GM04504 (cell line): ENCODE results near the gene EFCAB5.
"Not testable (repeated sequence)": the region's sequence is repeated elsewhere in the genome, so short reads cannot be mapped to it uniquely, and the experiment has no call there.

Source experiments
- DNase-seq: peaks from one replicate; pipeline ENCODE4 v3.0.0-alpha.2; 2012; ENCODE audit warnings: low read depth

Gene EFCAB5

GRCh38 chr17:29935909-29936308, 5.5 kb upstream of the EFCAB5 start:
- DNase-seq, result not testable (repeated sequence)

DNA sequence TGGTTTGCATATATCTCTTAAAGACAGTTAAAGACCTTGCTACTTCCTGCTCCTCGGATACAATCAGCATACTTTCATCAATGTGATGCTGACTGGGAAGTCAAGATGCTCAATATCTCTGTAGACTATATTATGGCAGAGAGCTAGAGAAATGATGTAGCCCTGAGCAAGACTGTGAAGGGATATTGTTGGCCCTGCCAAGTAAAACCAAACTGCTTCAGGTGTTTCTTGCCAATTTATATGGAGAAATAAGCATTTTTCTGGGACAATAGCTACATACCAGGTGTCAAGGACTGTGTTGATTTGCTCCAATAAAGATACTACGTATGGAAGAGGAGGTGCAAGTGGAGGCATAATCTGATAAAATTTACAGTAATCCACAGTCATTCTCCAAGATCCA, 4.7 kb upstream of the EFCAB5 start:
- no peak for DNase-seq

- no peak for DNase-seq
Observed at GRCh38 chr17:29945281-29945680, 3.8 kb downstream of the EFCAB5 start.

DNA sequence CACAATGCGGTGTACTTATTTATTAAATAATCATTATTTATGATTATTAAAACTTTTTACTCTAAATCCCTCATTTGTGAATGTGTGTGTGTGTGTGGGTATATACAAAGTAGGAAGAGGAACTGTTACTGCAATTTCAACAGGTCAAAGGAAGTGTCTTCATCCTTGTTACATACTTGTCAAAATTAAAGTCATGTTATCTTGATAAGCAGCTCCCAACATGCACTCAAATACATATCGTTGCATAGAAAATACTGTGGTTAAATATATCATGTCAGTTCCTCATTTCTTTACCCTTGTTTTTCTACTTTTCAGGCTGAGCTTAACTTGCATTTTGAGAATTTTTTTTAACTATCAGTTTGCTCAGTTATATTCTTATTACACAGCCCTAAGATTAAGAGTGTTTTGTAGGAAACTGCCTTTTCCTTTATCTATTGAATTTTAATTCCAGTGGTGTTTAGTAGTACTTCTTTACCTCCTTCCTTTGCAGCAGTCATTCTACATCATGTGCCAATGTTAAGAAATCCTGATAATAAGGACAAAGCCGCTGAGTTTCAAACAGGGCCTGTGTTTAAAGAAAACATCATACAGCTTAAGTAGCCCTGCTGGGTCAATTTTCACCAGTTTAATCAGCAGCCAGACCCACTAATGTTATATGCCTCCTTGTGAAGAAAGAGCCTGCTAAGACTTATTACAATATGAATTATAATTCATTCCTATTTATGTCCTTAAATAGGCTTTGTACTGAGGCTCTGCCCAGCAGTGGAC, 7.2 kb downstream of the EFCAB5 start:
- DNase-seq, result no peak

DNA sequence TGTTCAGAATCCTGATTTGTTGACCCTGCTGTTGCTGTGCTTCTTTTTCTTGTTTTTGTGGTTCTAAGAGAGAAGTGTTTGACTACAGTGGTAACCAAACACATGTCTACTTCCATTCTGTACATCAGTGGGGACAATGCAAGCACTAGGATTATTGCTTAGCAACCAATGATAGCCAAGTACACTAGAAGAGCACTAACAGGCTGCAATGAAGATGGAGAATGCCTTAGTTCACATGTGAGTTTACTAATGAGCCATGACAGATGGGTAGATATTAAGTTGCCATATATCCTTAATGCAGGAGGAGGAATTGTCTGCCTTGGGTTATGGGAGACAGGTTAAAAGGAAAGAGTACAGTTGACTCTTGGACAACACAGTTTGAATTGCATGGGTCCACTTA, 8.3 kb downstream of the EFCAB5 start:
- DNase-seq, result no peak

GRCh38 chr17:29954405-29954804, 13.0 kb downstream of the EFCAB5 start:
- no peak for DNase-seq

- no peak for DNase-seq
Observed at GRCh38 chr17:29956225-29956624, 14.8 kb downstream of the EFCAB5 start.

- not testable (repeated sequence) for DNase-seq
Observed at GRCh38 chr17:29957488-29957887, 16.1 kb downstream of the EFCAB5 start.

GRCh38 chr17:29958947-29959657, 17.7 kb downstream of the EFCAB5 start:
- DNase-seq, result no peak

DNA sequence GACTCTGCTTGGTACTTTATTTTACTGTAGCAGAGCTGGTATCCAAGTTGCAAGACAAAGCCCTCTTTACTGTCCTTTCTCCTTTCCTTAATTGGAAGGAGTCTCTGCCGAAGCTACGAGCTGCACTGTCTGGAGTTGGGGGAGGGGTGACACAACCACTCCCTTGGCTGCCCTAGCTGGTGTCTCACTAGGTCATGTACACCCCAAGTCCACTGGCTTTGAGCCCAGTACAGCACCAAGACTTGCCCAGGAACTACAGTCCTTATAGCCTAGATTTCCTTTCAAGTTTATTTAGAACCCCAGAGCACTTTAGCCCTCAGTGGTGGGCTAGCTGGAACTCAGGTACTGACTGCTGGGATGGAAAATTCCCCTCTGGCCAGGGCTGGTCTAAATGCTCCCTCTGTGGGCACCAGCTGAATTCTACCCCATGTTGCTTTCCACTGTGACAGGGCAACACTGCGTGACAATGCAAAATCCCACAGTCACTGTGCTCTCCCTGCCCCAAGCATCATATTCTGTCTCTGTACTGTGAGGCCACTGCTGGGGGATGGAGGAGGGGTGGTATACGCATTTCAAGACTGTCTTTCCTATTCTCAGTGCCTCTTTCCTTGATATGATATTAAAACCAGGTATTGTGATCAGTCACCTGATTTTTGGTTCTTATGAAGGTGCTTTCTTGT, 18.4 kb downstream of the EFCAB5 start:
- DNase-seq, result no peak

GRCh38 chr17:29962656-29963055, 21.2 kb downstream of the EFCAB5 start:
- no peak for DNase-seq

DNA sequence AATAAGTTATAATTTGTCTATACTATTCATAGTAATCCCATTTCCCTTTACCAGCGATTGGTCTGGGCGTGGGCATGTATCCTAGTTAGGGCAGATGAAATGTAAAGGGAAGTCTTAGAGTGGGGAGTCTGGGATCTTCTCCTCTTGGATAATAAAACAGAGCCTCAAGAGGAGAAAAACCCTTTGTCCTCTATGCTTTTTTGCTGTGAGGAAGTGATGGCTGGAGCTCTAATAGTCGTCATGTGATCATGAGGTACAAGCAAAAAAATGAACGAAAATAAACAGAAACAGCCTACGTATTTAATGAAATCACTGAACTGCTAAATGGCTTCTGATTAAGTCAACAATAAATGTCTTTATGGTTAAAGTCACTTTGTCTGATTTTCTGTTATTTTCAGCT, 26.8 kb downstream of the EFCAB5 start:
- no peak for DNase-seq

GRCh38 chr17:29972277-29972676, 30.8 kb downstream of the EFCAB5 start:
- DNase-seq, result no peak

GRCh38 chr17:29973005-29973404, 31.6 kb downstream of the EFCAB5 start:
- DNase-seq, result no peak

GRCh38 chr17:29977836-29978235, 36.4 kb downstream of the EFCAB5 start:
- peak; percentile 22 for DNase-seq

- no peak for DNase-seq
Observed at GRCh38 chr17:29980261-29980660, 38.8 kb downstream of the EFCAB5 start.

DNA sequence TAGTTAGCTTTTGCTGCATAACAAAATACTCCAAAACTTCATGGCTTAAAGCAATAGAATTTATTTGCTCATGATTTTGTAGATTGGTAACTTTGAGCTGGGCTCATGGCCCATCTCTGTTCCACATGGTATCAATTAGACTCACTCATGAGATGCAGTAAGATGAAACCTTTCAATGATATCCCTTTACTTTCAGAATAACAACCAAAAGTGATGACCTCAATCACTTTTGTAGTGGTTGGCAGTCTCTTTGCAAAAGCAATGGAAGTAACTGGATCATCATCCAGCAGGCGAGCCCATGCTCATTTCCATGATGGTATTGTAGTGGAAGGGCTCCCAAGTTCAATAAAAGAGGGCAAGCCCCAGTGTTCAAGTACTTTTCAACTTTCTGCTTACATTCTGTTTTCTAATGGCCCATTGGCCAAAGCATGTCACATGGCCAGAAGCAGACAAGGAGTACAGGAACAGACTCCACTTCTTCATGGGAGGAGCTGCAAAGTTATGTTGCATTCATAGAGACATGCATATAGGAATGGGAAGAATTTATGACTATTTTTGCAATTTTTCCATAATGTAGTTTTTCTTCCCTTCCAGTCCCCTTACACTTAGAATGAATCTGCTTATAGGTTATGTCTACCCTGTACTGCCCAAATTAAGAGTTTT, 41.7 kb downstream of the EFCAB5 start:
- no peak for DNase-seq

- DNase-seq, result no peak
Observed at GRCh38 chr17:29996458-29996857, 55.0 kb downstream of the EFCAB5 start.

GRCh38 chr17:30000001-30000754, 58.7 kb downstream of the EFCAB5 start:
- DNase-seq, result no peak

DNA sequence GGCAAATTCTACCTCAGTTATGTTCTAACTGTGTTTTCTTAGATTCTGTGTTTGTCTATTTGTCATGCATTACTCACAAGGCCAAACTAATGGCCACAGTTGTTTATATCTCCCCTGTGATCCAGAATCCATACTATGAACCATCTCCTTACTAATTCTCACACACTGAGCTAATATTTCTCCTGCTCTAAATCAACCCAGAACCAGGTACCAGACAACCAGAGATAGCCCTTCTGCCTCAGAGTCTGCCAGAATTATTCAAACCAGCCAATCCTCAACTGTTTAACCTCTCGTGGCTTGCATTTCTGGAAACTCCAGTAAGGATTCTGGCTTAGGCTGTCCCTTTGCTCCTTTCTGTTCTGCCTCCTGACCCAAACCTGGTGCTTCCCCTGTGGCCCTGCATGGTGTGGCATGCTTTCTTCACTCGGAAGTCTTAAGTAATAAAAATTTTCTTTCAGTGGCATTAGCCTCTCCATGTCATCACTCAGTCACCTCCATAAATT, 59.4 kb downstream of the EFCAB5 start:
- no peak for DNase-seq

DNA sequence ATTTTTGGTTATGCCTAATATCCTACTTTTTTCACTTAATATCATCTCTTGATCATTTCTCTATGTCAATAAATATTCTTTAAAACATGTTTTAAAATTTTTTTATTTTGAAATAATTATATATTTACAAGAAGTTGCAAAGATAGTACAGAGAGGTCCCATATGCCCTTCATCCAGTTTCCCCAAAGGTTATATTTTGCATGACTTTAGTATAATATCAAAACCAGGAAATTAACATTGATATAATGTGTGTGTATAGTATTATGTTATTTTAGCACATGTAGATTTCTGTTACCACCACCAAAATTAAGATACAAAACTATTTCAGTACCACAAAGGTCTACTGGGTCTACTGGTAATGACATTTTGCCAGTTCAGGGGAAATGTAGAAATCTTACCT, 60.7 kb downstream of the EFCAB5 start:
- DNase-seq, result no peak
